PC-3 (cell line): ENCODE results near the gene DGLUCY. TPM values are rescaled to one million over a fixed set of nuclear protein-coding genes. Genes with fewer than 3 reads are reported as not detected.

Source experiments
- ATAC-seq: fragments of 200-7000 bp; cut with Tn5 transposase; 2 replicates; pipeline ENCODE4 v1.9.1; 2020; ENCODE audit warnings: mild to moderate bottlenecking, moderate library complexity
- BruUV-seq: library from RNA; stranded (reverse); fragments of 400-500 nt; replicated peaks from 2 replicates; lab custom pipeline; 2021; lab: Mats Ljungman, UMichigan
- CTCF ChIA-PET: fragments of 300-600 bp; sonication (Branson Sonifier 250); formaldehyde crosslinking; loops from one replicate; lab custom pipeline; 2022; ENCODE audit warnings: antibody characterized with exemption; lab: Charles Lee
- POLR2A ChIA-PET: fragments of 300-600 bp; sonication (Branson Sonifier 250); formaldehyde crosslinking; loops from one replicate; lab custom pipeline; 2022; ENCODE audit warnings: antibody characterized with exemption; ENCODE audit not compliant: unreplicated experiment; lab: Charles Lee
- DNase-seq: peaks from one replicate; pipeline ENCODE4 v3.0.0-alpha.2; 2015
- H2AFZ ChIP-seq: fragments of 300-600 bp; sonication (generic); 2 replicates; pipeline ENCODE4 v1.6.0; 2016; ENCODE audit warnings: antibody characterized with exemption, low read length
- H3F3A ChIP-seq: fragments of 300-600 bp; sonication (generic); one replicate; pipeline ENCODE4 v1.6.0; 2017; ENCODE audit warnings: antibody characterized with exemption, low read length, control low read depth, mild to moderate bottlenecking; ENCODE audit not compliant: unreplicated experiment
- H3K27ac ChIP-seq: fragments of 300-600 bp; sonication (generic); 2 replicates; pipeline ENCODE4 v1.5.1; 2016; ENCODE audit warnings: mild to moderate bottlenecking, low read length
- H3K27me3 ChIP-seq: fragments of 300-600 bp; sonication (generic); 2 replicates; pipeline ENCODE4 v1.6.1; 2016; ENCODE audit warnings: low read length, mixed read lengths
- H3K36me3 ChIP-seq: fragments of 300-600 bp; sonication (generic); 2 replicates; pipeline ENCODE4 v1.6.1; 2016; ENCODE audit warnings: low read depth, mixed run types, low read length, mixed read lengths
- H3K4me1 ChIP-seq: fragments of 300-600 bp; sonication (generic); 2 replicates; pipeline ENCODE4 v1.5.1; 2016; ENCODE audit warnings: low read length; ENCODE audit not compliant: insufficient read depth
- H3K4me2 ChIP-seq: fragments of 300-600 bp; sonication (generic); 2 replicates; pipeline ENCODE4 v1.6.0; 2016; ENCODE audit warnings: low read length
- H3K4me3 ChIP-seq: fragments of 300-600 bp; sonication (generic); 2 replicates; pipeline ENCODE4 v1.5.1; 2016; ENCODE audit warnings: mild to moderate bottlenecking, low read length, mixed read lengths
- H3K79me2 ChIP-seq: fragments of 300-600 bp; sonication (generic); 2 replicates; pipeline ENCODE4 v1.6.1; 2017; ENCODE audit warnings: low read length, mixed read lengths
- H3K9ac ChIP-seq: fragments of 300-600 bp; sonication (generic); 2 replicates; pipeline ENCODE4 v1.6.0; 2016; ENCODE audit warnings: mild to moderate bottlenecking, low read length
- H3K9me2 ChIP-seq: fragments of 300-600 bp; sonication (generic); replicated peaks from 2 replicates; pipeline ENCODE4 v1.6.1; 2016; ENCODE audit warnings: mixed run types, low read length, mixed read lengths
- H3K9me3 ChIP-seq: fragments of 300-600 bp; sonication (generic); 2 replicates; pipeline ENCODE4 v1.6.1; 2016; ENCODE audit warnings: low read length, mixed read lengths
- H4K20me1 ChIP-seq: fragments of 300-600 bp; sonication (generic); 2 replicates; pipeline ENCODE4 v1.6.1; 2016; ENCODE audit warnings: low read length, mixed read lengths
- CTCF ChIP-seq: fragments of 300-600 bp; sonication (generic); conservative IDR thresholded peaks from 2 replicates; pipeline ENCODE4 v1.5.1; 2017; ENCODE audit warnings: antibody characterized with exemption, low read depth, mild to moderate bottlenecking, low read length
- EZH2 ChIP-seq: fragments of 300-600 bp; sonication (generic); IDR thresholded peaks from one replicate; pipeline ENCODE4 v1.6.1; 2017; ENCODE audit warnings: antibody characterized with exemption, mild to moderate bottlenecking, low read length; ENCODE audit not compliant: unreplicated experiment
- EZH2phosphoT487 ChIP-seq: fragments of 300-600 bp; sonication (generic); IDR thresholded peaks from 2 replicates; pipeline ENCODE4 v1.6.1; 2018; ENCODE audit warnings: mild to moderate bottlenecking, antibody characterized with exemption, low read length, borderline replicate concordance
- intact Hi-C: fragments of 100-400 bp; cut with micrococcal nuclease; formaldehyde crosslinking; loops from 2 replicates; pipeline ENCODE4 v1.9.0; 2023
- total RNA-seq: library from RNA; depleted of rRNA; stranded (reverse); fragments of >200 nt; gene quantifications from 2 replicates; pipeline ENCODE4 v1.2.3, GENCODE V29; 2014

DGLUCY gene
- total RNA-seq, 1 experiment from 2014 or later: 0.84 TPM

GRCh38 chr14:91219517-91220389 is 105.9 kb downstream of the DGLUCY start:
- H3K27ac ChIP-seq: no peak overlapping the region
- H3K36me3 ChIP-seq: no peaks in the 10 kb centered on the region
- no peaks in the 10 kb centered on the region for H3K27me3 ChIP-seq
- intact Hi-C loops: loop anchor here (10.0 kb wide), 1 partner anchor 65 kb away; no protein-coding TSS in a partner anchor
- POLR2A ChIA-PET: interaction anchor here (0.6 kb wide), 1 partner anchor 411 kb away, joined by 5 read pairs; no protein-coding TSS in a partner anchor
- H3K9me3 ChIP-seq: no peaks in the 10 kb centered on the region
- H2AFZ ChIP-seq: no peak overlapping the region
- no peak overlapping the region for H3K4me2 ChIP-seq
- DNase-seq: no peak
- CTCF ChIA-PET: no interaction called here
- no peaks in the 10 kb centered on the region for H3K9me2 ChIP-seq
- no peak overlapping the region for H3K9ac ChIP-seq
- H3K4me1 ChIP-seq: peaks cover 2% of the 10 kb centered on the region; the same call in 1 of the 2 replicates
- no peak for TF ChIP-seq EZH2phosphoT487
- no peak for TF ChIP-seq EZH2
- TF ChIP-seq CTCF: no peak
- BruUV-seq: no TSS peak
- no peaks in the 10 kb centered on the region for H3F3A ChIP-seq
- no peaks in the 10 kb centered on the region for H3K79me2 ChIP-seq
- no peak for ATAC-seq
- H4K20me1 ChIP-seq: no peaks in the 10 kb centered on the region
- H3K4me3 ChIP-seq: no peak overlapping the region

GRCh38 chr14:91220581-91221000 is 106.7 kb downstream of the DGLUCY start:
- POLR2A ChIA-PET: no interaction called here
- Histone ChIP-seq H3F3A (no peaks in the 10 kb centered on the region), H3K36me3 (no peaks in the 10 kb centered on the region), H2AFZ (no peak overlapping the region), H3K9ac (no peak overlapping the region), H3K4me3 (no peak overlapping the region), H3K4me2 (no peak overlapping the region), H3K79me2 (no peaks in the 10 kb centered on the region), H3K9me3 (no peaks in the 10 kb centered on the region), H3K9me2 (no peaks in the 10 kb centered on the region), H3K27ac (no peak overlapping the region), H4K20me1 (no peaks in the 10 kb centered on the region), H3K4me1 (peaks cover 7% of the 10 kb centered on the region; the same call in 1 of the 2 replicates), H3K27me3 (no peaks in the 10 kb centered on the region)
- DNase-seq (no peak), ATAC-seq (no peak)
- intact Hi-C loops: loop anchor here (10.0 kb wide), 1 partner anchor 64 kb away; no protein-coding TSS in a partner anchor
- no TSS peak for BruUV-seq
- TF ChIP-seq CTCF (no peak), EZH2phosphoT487 (no peak), EZH2 (no peak)
- CTCF ChIA-PET: no interaction called here

- no TSS peak for BruUV-seq
- Histone ChIP-seq H3K27me3 (no peaks in the 10 kb centered on the region), H3F3A (no peaks in the 10 kb centered on the region), H3K79me2 (no peaks in the 10 kb centered on the region), H3K9ac (no peak overlapping the region), H3K4me3 (no peak overlapping the region), H4K20me1 (no peaks in the 10 kb centered on the region), H3K4me1 (peaks cover 7% of the 10 kb centered on the region; the same call in 1 of the 2 replicates), H3K4me2 (no peak overlapping the region), H3K36me3 (no peaks in the 10 kb centered on the region), H3K27ac (no peak overlapping the region), H2AFZ (no peak overlapping the region), H3K9me3 (no peaks in the 10 kb centered on the region), H3K9me2 (no peaks in the 10 kb centered on the region)
- DNase-seq (no peak), ATAC-seq (no peak)
- intact Hi-C loops: loop anchor here (10.0 kb wide), 1 partner anchor 64 kb away; no protein-coding TSS in a partner anchor
- POLR2A ChIA-PET: no interaction called here
- no peak for TF ChIP-seq EZH2phosphoT487
- no peak for TF ChIP-seq EZH2
- TF ChIP-seq CTCF: no peak
- CTCF ChIA-PET: no interaction called here
Measured at GRCh38 chr14:91221270-91221669, 107.4 kb downstream of the DGLUCY start.
